Peyer's patch (tissue), 4 donors: ENCODE data around the gene ITGAE.

ENCODE experiments used
- POLR2A ChIP-seq, 2 donors: fragments of 450-650 bp; IDR thresholded peaks; one replicate each; pipeline ENCODE4 v1.5.1; 2017; ENCODE audit warnings: antibody characterized with exemption in 2 of 2, mild to moderate bottlenecking in 2 of 2, moderate library complexity in 2 of 2
- TF ChIP-seq, protein P1 (sequence below), 6 experiments: fragments of 450-650 bp in 4 of 6; fragments of 200-600 bp in 2 of 6; sonication (generic) in 1 of 6; IDR thresholded peaks; one replicate each; pipeline ENCODE4 v1.5.1; 2017 to 2019; ENCODE audit warnings: antibody characterized with exemption in 6 of 6, mild to moderate bottlenecking in 3 of 6, moderate library complexity in 1 of 6

DNA sequence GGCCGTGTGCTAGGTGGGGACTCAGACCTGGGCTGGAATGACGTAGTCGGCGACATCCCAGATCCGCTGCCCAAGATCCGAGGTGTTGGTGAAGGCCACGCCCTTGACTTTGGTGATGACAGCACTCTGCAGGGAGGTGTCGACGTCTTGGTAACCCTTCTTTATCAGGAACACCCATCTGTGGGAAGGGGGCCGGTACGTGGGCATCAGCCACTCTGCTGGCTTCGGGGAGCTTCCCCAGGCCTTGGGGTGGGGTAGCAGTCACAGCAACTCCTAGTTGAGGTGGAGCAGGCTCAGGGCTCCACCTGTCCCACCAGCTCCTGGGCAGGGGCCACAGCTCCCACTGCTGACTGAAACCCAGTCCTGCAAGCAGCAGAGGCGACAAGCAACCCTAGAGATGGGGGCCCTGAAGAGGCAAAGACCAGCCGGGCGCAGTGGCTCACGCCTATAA is 109.3 kb downstream of the ITGAE start:
- TF ChIP-seq, protein P1, sequence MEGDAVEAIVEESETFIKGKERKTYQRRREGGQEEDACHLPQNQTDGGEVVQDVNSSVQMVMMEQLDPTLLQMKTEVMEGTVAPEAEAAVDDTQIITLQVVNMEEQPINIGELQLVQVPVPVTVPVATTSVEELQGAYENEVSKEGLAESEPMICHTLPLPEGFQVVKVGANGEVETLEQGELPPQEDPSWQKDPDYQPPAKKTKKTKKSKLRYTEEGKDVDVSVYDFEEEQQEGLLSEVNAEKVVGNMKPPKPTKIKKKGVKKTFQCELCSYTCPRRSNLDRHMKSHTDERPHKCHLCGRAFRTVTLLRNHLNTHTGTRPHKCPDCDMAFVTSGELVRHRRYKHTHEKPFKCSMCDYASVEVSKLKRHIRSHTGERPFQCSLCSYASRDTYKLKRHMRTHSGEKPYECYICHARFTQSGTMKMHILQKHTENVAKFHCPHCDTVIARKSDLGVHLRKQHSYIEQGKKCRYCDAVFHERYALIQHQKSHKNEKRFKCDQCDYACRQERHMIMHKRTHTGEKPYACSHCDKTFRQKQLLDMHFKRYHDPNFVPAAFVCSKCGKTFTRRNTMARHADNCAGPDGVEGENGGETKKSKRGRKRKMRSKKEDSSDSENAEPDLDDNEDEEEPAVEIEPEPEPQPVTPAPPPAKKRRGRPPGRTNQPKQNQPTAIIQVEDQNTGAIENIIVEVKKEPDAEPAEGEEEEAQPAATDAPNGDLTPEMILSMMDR (IDR thresholded peaks at IDR 0.05): no peak
- TF ChIP-seq POLR2A (IDR thresholded peaks at IDR 0.05): no peak
